Gastroesophageal sphincter (tissue), 4 donors: Measurements from ENCODE around the gene CTU1. TPM values are rescaled to one million over a fixed set of nuclear protein-coding genes. Genes with fewer than 3 reads are reported as not detected.

ENCODE experiments used
- ATAC-seq: fragments of 150-250 bp; one replicate; pipeline ENCODE4 v1.9.1; 2016; ENCODE audit warnings: mild to moderate bottlenecking, moderate library complexity
- H3K27ac ChIP-seq, 4 donors: fragments of 200-600 bp; sonication (generic) in 3 of 4; 1 replicate in 3 of 4; 2 replicates in 1 of 4; pipeline ENCODE4 v1.5.1; 2016 to 2019
- H3K27me3 ChIP-seq: fragments of 200-600 bp; sonication (generic); one replicate; pipeline ENCODE4 v1.5.1; 2019
- H3K36me3 ChIP-seq, 2 donors: fragments of 200-600 bp; sonication (generic); one replicate each; pipeline ENCODE4 v1.5.1; 2019; ENCODE audit warnings: control low read depth in 1 of 2
- H3K4me1 ChIP-seq, 3 donors: fragments of 200-600 bp; sonication (generic); 1 replicate in 2 of 3; 2 replicates in 1 of 3; pipeline ENCODE4 v1.5.1; 2016 to 2019; ENCODE audit warnings: control low read depth in 2 of 3
- H3K4me3 ChIP-seq, 2 donors: fragments of 200-600 bp; sonication (generic); one replicate each; pipeline ENCODE4 v1.5.1; 2019; ENCODE audit warnings: mild to moderate bottlenecking in 1 of 2, moderate library complexity in 1 of 2
- H3K9me3 ChIP-seq, 3 donors: fragments of 200-600 bp; sonication (generic); one replicate each; pipeline ENCODE4 v1.5.1; 2017 to 2019; ENCODE audit warnings: control low read depth in 2 of 3
- CTCF ChIP-seq, 4 experiments: fragments of 200-600 bp in 2 of 4; fragments of 450-650 bp in 2 of 4; sonication (generic) in 1 of 4; IDR thresholded peaks; one replicate each; pipeline ENCODE4 v1.5.1; 2017 to 2019; ENCODE audit warnings: antibody characterized with exemption in 4 of 4, mild to moderate bottlenecking in 2 of 4, moderate library complexity in 2 of 4
- EP300 ChIP-seq: sonication (generic); formaldehyde crosslinking; IDR thresholded peaks from one replicate; pipeline ENCODE4 v1.6.1; 2017; ENCODE audit warnings: antibody characterized with exemption, mild to moderate bottlenecking
- POLR2A ChIP-seq, 2 donors: fragments of 450-650 bp; IDR thresholded peaks; one replicate each; pipeline ENCODE4 v1.6.1; 2017; ENCODE audit warnings: antibody characterized with exemption in 2 of 2, mild to moderate bottlenecking in 2 of 2, moderate library complexity in 1 of 2
- POLR2AphosphoS5 ChIP-seq: sonication (generic); formaldehyde crosslinking; IDR thresholded peaks from one replicate; pipeline ENCODE4 v1.6.1; 2017; ENCODE audit warnings: antibody characterized with exemption
- WGBS, 2 donors: methylation state at CpG; one replicate each; pipeline ENCODE4 v1.1.5; 2018; ENCODE audit warnings: low coverage in 1 of 2; 5-methylcytosine and 5-hydroxymethylcytosine counted together
- total RNA-seq, 4 donors: library from RNA; depleted of rRNA; stranded (reverse); fragments of >200 nt; gene quantifications; one replicate each; pipeline ENCODE4 v1.1.0, GENCODE V29; 2016

Gene CTU1
- total RNA-seq, 4 donors from 2014 or later: 9.8 to 12.8 (median 11.4) TPM

GRCh38 chr19:51091895-51092873 is 16.0 kb downstream of the CTU1 start:
- no peak for ATAC-seq
- TF ChIP-seq CTCF (IDR thresholded peaks at IDR 0.05) (no peak), POLR2AphosphoS5 (no peak), POLR2A (IDR thresholded peaks at IDR 0.05) (no peak), EP300 (no peak)
- H3K4me1 ChIP-seq: no peaks in the 10 kb centered on the region
- H3K27ac ChIP-seq: no peak overlapping the region
- no peaks in the 10 kb centered on the region for H3K9me3 ChIP-seq
- no peaks in the 10 kb centered on the region for H3K27me3 ChIP-seq
- H3K36me3 ChIP-seq: no peaks in the 10 kb centered on the region
- 46 to 51% methylated on average over 13 to 14 of the region's 16 CpGs for WGBS, 2 donors
- H3K4me3 ChIP-seq: no peak overlapping the region

- Histone ChIP-seq H3K9me3 (no peaks in the 10 kb centered on the region), H3K4me1 (no peaks in the 10 kb centered on the region), H3K27ac (no peak overlapping the region), H3K4me3 (no peak overlapping the region), H3K27me3 (no peaks in the 10 kb centered on the region), H3K36me3 (no peaks in the 10 kb centered on the region)
- WGBS, 2 donors: 79 to 81% methylated on average over 3 to 10 of the region's 10 CpGs
- ATAC-seq: no peak
- TF ChIP-seq POLR2AphosphoS5: no peak
Observed at GRCh38 chr19:51091126-51091525, 17.1 kb downstream of the CTU1 start.

- Histone ChIP-seq H3K4me3 (no peak overlapping the region), H3K27ac (no peak overlapping the region), H3K27me3 (no peaks in the 10 kb centered on the region), H3K4me1 (no peaks in the 10 kb centered on the region), H3K36me3 (no peaks in the 10 kb centered on the region), H3K9me3 (no peaks in the 10 kb centered on the region)
- ATAC-seq: no peak
- WGBS, 2 donors: 66 to 76% methylated on average over 4 to 6 of the region's 8 CpGs
- no peak for TF ChIP-seq CTCF (IDR thresholded peaks at IDR 0.05)
- TF ChIP-seq EP300: no peak
- TF ChIP-seq POLR2AphosphoS5: no peak
- TF ChIP-seq POLR2A (IDR thresholded peaks at IDR 0.05): no peak
Observed at GRCh38 chr19:51090471-51090870, 17.7 kb downstream of the CTU1 start.

GRCh38 chr19:51089786-51090185 is 18.4 kb downstream of the CTU1 start:
- no peak for ATAC-seq
- no peak overlapping the region for H3K27ac ChIP-seq
- H3K4me3 ChIP-seq: no peak overlapping the region
- no peaks in the 10 kb centered on the region for H3K36me3 ChIP-seq
- 87 to 88% methylated on average over 3 to 6 of the region's 17 CpGs for WGBS, 2 donors
- H3K27me3 ChIP-seq: no peaks in the 10 kb centered on the region
- no peaks in the 10 kb centered on the region for H3K4me1 ChIP-seq
- no peak for TF ChIP-seq POLR2AphosphoS5
- TF ChIP-seq EP300: no peak
- no peak for TF ChIP-seq CTCF (IDR thresholded peaks at IDR 0.05)
- TF ChIP-seq POLR2A (IDR thresholded peaks at IDR 0.05): no peak
- no peaks in the 10 kb centered on the region for H3K9me3 ChIP-seq

DNA sequence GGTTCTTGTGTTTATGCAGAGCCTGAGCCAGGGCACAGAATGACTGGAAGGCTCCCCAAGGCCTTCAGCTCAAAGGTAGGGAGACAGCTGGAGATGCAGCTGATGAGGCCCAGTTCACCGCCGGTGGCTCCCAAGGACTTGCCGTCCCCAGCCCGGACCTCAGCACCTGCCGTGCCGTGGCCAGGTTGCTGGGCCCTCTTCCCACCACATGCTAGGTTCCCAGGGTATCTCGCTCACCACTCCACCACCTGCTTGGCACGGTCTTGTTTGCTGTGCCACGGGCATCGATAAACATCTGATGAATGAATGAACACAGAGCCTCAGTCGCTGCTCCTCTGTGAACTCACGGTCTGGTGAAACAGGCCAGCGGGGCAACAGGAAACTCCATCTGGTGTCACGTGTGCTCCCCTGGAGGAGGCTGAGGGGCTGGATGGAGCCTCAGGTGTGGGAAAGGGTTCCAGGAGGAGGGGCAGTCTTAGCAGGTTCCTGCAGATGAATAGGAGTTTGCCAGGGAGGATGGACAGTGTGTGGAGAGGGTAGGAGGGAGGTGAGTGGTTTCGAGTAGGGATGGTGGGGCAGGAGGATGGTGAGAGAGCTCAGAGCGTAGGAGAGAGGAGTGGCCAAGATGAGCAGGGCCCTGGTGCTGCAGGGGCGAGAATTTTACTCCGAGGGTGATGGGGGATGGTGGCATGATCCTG is 21.9 kb downstream of the CTU1 start:
- H3K27ac ChIP-seq: no peak overlapping the region
- H3K36me3 ChIP-seq: no peaks in the 10 kb centered on the region
- H3K4me3 ChIP-seq: no peak overlapping the region
- no peaks in the 10 kb centered on the region for H3K9me3 ChIP-seq
- no peak for ATAC-seq
- H3K27me3 ChIP-seq: peaks cover 23% of the 10 kb centered on the region
- no peaks in the 10 kb centered on the region for H3K4me1 ChIP-seq
- TF ChIP-seq POLR2AphosphoS5: no peak
- no peak for TF ChIP-seq CTCF (IDR thresholded peaks at IDR 0.05)
- TF ChIP-seq EP300: no peak
- no peak for TF ChIP-seq POLR2A (IDR thresholded peaks at IDR 0.05)
- WGBS, 2 donors: 56 to 86% methylated on average over 1 to 4 of the region's 18 CpGs
